HG03045 (cell line): ENCODE measurements around the gene PNO1.
"Not testable (repeated sequence)": the region's sequence is repeated elsewhere in the genome, so short reads cannot be mapped to it uniquely, and the experiment has no call there.

ENCODE experiments used
- ATAC-seq: cut with Tn5 transposase; IDR thresholded peaks from one replicate; pipeline ENCODE4 v1.9.1; 2021; ENCODE audit warnings: mild to moderate bottlenecking, moderate library complexity; ENCODE audit not compliant: unreplicated experiment

Gene PNO1

GRCh38 chr2:68157402-68158133 is at the start of gene PNO1:
PNO1 (plus strand) TSS chr2:68157888; CDS start chr2:68157935, 47 bp downstream.
- ATAC-seq: peak; percentile 91

- no peak for ATAC-seq
Observed at GRCh38 chr2:68108120-68108519, 49.6 kb upstream of the PNO1 start.

- ATAC-seq: no peak
Observed at GRCh38 chr2:68110102-68110501, 47.6 kb upstream of the PNO1 start.

GRCh38 chr2:68115965-68116364 is 41.7 kb upstream of the PNO1 start:
- ATAC-seq: no peak

- not testable (repeated sequence) for ATAC-seq
Observed at GRCh38 chr2:68117922-68118321, 39.8 kb upstream of the PNO1 start.

- no peak for ATAC-seq
Observed at GRCh38 chr2:68118816-68119215, 38.9 kb upstream of the PNO1 start.

GRCh38 chr2:68119504-68119903 is 38.2 kb upstream of the PNO1 start:
- ATAC-seq: no peak

GRCh38 chr2:68121873-68122679 is 35.6 kb upstream of the PNO1 start:
- no peak for ATAC-seq

GRCh38 chr2:68122680-68122964 is 35.1 kb upstream of the PNO1 start:
- no peak for ATAC-seq

- ATAC-seq: no peak
Observed at GRCh38 chr2:68124321-68124720, 33.4 kb upstream of the PNO1 start.

- ATAC-seq: no peak
Observed at GRCh38 chr2:68125821-68126220, 31.9 kb upstream of the PNO1 start.

- ATAC-seq: no peak
Observed at GRCh38 chr2:68126561-68126960, 31.1 kb upstream of the PNO1 start.

GRCh38 chr2:68127358-68128242 is 30.1 kb upstream of the PNO1 start:
- peak; percentile 66 for ATAC-seq

- no peak for ATAC-seq
Observed at GRCh38 chr2:68134120-68134519, 23.6 kb upstream of the PNO1 start.

- no peak for ATAC-seq
Observed at GRCh38 chr2:68134554-68134953, 23.1 kb upstream of the PNO1 start.

GRCh38 chr2:68135448-68136320 is 22.0 kb upstream of the PNO1 start:
- ATAC-seq: no peak

GRCh38 chr2:68141875-68142274 is 15.8 kb upstream of the PNO1 start:
- ATAC-seq: no peak

GRCh38 chr2:68151037-68151436 is 6.7 kb upstream of the PNO1 start:
- ATAC-seq: no peak

GRCh38 chr2:68152681-68153347 is 4.9 kb upstream of the PNO1 start:
- no peak for ATAC-seq

- no peak for ATAC-seq
Observed at GRCh38 chr2:68155618-68156017, 2.1 kb upstream of the PNO1 start.
